ENCODE measurements around the gene ADAM19.

The ADAM19 gene, protein sequence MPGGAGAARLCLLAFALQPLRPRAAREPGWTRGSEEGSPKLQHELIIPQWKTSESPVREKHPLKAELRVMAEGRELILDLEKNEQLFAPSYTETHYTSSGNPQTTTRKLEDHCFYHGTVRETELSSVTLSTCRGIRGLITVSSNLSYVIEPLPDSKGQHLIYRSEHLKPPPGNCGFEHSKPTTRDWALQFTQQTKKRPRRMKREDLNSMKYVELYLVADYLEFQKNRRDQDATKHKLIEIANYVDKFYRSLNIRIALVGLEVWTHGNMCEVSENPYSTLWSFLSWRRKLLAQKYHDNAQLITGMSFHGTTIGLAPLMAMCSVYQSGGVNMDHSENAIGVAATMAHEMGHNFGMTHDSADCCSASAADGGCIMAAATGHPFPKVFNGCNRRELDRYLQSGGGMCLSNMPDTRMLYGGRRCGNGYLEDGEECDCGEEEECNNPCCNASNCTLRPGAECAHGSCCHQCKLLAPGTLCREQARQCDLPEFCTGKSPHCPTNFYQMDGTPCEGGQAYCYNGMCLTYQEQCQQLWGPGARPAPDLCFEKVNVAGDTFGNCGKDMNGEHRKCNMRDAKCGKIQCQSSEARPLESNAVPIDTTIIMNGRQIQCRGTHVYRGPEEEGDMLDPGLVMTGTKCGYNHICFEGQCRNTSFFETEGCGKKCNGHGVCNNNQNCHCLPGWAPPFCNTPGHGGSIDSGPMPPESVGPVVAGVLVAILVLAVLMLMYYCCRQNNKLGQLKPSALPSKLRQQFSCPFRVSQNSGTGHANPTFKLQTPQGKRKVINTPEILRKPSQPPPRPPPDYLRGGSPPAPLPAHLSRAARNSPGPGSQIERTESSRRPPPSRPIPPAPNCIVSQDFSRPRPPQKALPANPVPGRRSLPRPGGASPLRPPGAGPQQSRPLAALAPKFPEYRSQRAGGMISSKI

DNA sequence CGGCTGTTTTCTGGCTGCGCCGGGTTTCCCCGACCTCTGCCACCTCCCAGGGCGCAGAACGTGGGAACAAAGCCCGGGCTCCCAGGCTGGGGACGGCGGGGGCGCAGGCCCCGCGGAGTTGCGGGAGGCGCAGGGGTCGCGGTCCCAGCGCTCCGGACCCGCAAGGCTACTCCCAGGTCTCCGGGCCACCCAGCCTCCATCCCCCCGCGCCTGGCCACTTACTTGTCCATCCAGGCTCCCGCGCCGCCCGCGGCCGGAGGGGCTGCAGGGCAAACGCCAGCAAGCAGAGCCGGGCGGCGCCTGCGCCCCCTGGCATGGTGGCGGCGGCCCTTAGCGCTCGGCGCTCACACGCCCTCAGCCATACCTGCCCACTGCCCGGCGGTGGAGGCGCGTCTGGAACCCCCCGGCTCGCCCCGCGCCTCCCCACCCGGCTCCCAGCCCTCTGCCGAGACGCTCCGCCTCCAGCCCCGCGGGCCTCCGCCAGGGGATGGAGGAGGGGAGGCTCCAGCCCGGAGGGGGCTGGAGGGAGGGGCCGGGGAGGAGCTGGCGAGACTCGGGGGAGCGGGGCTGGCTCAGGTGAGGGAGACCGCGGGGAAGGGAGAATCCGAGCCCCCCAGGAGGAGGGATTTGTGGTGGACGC lies at the start of gene ADAM19:
Gene ADAM19 (minus strand): TSS at position 395 of the 640 bp plus-strand sequence. CDS start 79 bp downstream, at position 316.
- peak; percentile 41 to 46 for DNase-seq (ENCODE audit: low read depth in 1 of 2, low spot score in 1 of 2)

- DNase-seq (ENCODE audit: low read depth in 1 of 2, low spot score in 1 of 2), result no peak
These were observed 48.6 kb upstream of the ADAM19 start for GRCh38 chr5:157624144-157624543.

- DNase-seq (ENCODE audit: low read depth in 1 of 2, low spot score in 1 of 2), result no peak
These were observed 45.2 kb upstream of the ADAM19 start for GRCh38 chr5:157620776-157621175.

GRCh38 chr5:157618191-157618765 lies 42.7 kb upstream of the ADAM19 start:
- DNase-seq (ENCODE audit: low read depth in 1 of 2, low spot score in 1 of 2), result no peak

GRCh38 chr5:157616785-157617184 lies 41.2 kb upstream of the ADAM19 start:
- DNase-seq (ENCODE audit: low read depth in 1 of 2, low spot score in 1 of 2), result no peak

DNA sequence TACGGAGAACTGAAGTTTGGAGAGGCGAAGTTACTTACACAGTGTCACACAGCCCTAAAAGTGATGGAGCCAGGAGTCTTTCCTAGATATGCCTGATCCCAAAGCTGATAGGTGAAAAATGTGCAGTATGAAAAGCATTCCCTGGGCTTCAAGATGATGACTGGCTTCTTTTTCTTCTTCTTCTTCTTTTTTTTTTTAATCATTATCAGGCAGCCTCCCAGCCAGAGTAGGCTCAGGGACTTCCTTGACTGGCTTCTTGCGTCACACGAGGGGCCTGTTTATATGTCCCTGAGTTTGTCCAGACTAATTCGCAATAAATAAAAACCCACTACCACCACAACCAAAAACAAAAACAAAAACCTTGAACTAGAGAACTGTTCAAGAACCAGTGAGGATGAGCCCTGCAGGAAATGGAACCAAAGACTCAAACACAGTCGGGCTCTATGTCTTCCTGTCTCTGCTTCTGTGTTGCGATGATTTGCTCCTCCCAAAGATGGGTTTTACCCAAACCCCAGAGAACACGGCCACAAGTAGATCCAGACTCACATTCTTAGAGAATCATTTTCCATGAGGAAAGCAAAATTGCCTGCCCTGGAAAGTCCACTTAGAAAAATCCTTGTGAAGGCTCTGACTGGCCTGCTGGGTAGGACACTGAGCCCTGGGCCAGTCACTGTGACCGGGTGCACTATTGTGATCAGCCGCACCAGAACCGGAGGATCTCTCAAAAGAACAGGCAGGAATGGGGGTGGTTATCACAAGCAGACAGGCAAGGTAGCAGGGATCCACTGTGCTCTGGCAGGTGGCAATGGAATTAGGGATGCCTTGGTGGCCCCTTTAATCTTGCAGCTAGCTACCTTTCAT lies 38.0 kb upstream of the ADAM19 start:
- DNase-seq (ENCODE audit: low read depth in 1 of 2, low spot score in 1 of 2), result no peak

DNA sequence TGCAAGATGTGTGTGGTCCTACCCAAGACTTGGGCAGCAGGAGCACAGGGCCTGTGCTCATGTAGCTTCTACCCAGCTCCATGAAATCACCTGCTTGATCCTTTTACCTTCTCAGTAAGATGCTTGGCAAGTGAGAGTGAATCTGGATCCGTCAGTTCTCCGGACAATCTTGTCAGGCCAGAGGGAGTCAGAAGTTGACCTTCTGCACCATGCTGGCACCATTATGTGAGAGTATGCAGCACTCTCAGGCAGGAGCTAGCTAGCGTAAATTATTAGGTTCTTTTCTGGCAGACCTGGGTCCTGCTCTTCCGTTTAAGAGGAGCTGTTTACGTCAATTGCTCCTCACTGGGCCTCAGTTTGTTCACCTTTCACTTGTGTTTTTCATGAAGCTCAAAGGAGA lies 37.0 kb upstream of the ADAM19 start:
- DNase-seq (ENCODE audit: low read depth in 1 of 2, low spot score in 1 of 2), result no peak

DNA sequence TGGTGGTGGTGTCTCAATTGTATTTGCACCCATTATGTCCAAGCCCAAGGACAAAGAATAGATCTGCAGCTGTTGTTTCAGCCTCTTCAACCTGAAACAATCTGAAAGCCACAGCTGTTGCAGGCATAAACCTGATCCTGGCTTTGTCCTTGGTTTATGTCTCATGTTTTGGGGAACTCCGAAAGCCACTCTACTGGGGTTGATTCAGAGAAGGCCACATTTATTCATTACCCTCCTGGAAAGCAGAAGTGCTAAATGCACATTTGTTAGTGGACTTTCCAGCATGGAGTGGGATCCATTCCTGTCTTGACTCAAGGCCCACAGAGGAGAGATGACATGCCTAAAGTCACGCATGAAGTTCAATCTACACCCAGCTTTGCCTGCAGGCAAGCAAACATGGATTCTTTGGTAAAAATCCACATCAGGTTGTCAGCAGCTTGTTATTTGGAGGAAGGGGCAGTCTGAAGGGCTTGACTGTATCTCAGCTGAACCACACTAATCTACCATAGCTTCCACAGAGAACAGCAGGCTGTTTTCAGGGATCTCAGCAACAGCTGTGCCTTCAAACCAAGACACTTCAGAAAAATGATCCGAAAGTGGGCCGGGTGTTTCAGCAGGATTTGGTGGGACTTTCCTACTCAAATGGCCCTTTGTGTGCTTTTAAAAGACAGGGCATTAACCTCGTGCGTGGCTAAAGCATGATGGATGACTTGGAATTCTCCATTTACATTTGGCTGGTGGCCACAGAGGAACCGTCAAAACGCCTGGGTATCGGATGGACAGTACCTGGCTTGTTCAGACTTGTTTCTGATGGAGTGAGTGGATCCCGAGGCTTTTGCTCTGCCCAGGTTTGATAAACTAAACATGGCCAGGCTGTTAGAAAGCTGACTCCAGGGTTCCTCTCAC lies 36.2 kb upstream of the ADAM19 start:
- no peak for DNase-seq (ENCODE audit: low read depth in 1 of 2, low spot score in 1 of 2)

DNA sequence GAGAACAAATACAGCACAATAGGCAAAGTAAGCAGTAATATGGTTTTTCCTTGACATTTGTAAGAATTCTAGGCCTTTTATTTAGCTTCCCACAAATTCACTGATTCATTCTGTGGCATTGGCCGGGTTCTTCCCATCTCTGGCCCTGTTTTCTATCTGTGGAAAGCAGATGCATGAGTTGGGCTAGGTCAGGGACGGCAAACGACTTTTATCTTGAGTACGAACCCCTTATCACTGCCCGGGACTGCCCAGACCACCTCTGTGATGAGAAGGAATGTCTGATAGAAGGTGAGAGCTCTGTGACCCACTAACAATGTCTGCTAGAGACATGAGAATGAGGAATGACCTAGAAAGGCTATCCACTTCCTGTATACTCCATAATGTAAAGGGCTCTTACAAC lies 35.4 kb upstream of the ADAM19 start:
- no peak for DNase-seq (ENCODE audit: low read depth in 1 of 2, low spot score in 1 of 2)

GRCh38 chr5:157608972-157609565 lies 33.5 kb upstream of the ADAM19 start:
- DNase-seq (ENCODE audit: low read depth in 1 of 2, low spot score in 1 of 2), result no peak

DNA sequence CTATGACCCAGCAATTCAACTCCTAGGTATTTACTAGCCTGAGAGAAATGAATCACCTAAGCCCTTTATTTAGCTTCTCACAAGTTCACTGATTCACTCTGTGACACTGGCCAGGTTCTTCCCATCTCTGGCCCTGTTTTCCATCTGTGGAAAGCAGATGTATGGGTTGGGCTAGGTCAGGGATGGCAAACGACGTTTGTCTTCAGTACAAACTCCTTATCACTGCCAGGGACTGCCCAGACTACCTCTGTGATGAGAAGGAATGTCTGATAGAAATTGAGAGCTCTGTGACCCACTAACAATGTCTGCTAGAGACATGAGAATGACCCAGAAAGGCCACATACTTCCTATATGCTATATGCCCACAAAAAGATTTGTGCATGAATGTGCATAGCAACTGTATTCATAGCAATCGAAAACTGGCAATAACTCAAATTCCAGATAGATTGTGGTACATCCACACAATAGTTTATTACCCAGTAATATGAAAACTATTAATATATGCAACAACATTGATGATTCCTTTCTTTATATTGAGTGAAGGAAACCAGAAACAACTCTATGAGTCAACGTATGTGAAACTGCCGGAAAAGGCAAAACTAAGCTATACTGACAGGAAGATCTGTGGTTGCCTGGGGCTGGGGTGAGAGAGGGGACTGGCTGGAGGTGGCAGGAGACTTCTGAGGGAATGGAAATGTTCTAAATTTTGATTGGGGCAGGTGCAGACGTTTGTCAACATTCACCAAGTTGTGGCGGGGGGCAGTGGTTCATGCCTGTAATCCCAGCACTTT lies 32.0 kb upstream of the ADAM19 start:
- peak; percentile 26 to 41 for DNase-seq (ENCODE audit: low read depth in 1 of 2, low spot score in 1 of 2)

DNA sequence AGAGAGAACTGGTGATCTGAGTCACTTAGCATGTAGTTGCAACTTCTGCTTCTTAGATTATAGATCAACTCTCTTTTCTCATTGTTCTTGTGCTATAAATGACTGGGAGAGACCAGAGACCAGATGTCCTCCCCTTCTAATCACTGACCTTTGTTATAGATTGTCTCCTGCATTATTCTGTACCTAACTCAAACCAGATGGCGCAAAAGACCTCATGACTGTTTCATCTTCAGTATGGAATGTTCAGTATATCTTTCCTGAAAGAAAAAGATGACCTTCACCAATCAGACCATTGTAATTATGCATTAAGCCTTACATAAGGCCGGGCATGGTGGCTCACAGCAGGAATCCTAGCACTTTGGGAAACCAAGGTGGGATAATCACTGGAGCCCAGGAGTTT lies 30.5 kb upstream of the ADAM19 start:
- DNase-seq (ENCODE audit: low read depth in 1 of 2, low spot score in 1 of 2), result no peak

DNA sequence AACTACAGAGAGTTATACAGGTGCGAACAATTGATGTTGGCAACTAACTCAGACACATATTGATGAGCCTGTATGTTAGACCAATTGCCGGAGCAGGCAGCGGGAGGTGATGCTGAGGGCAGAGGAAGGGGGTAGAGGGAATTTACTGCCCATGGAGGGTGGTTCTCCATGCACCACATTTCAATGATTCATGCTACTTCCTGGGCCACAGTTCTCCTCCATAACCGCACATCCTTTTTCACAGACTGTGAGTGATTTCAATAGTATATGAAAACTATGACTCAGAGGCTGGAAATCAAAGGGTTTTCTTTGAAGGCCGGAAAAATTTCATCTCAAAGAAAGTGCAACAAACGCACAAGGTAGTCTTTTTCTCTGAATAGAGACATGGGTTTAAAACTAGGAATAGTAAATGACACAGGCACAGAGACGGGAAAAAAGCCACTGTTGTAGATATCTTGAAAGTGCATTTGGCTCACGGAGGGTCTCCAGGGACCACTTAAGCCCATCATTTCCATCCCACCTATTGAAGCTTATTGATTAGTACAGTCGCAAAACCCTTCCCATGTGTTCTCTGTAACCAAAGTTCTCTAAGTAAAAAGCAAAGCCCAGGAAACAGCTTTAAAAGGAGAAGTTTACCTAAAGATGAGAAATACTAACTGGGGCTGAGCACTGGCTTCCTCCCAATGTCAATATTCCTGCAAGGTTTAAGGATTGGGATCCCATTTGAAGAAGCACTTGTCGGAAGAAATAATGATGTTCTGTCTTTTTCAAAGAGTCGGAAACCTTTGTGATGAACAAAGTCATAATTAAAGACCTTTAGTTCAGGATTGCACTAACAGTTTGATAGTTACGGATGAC lies 28.0 kb upstream of the ADAM19 start:
- DNase-seq (ENCODE audit: low read depth in 1 of 2, low spot score in 1 of 2), result peak; percentile 25 to 51

DNA sequence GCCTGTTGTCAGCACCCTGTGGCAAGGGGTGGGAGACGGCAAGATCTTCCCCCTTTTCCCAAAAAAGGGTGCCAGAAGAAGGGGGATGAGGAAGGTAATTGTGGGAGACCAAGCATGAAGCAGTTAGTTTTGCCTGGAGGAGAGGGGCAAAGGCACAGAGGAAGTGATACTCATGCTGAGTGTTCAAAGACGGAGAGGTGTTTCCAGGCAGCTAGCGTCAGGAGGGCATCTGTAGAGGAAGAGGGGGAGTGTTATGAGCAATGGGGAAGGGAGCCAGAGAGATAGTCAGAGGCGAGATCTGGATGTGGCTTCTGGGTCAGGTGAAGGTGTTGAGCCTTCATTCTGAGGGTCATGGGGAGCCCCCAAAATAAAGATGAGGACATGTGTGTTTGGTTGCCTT lies 26.9 kb upstream of the ADAM19 start:
- DNase-seq (ENCODE audit: low read depth in 1 of 2, low spot score in 1 of 2), result peak in 1 of 2 donors; percentile 19

- no peak for DNase-seq (ENCODE audit: low read depth in 1 of 2, low spot score in 1 of 2)
These were observed 24.7 kb upstream of the ADAM19 start for GRCh38 chr5:157600252-157600651.

DNA sequence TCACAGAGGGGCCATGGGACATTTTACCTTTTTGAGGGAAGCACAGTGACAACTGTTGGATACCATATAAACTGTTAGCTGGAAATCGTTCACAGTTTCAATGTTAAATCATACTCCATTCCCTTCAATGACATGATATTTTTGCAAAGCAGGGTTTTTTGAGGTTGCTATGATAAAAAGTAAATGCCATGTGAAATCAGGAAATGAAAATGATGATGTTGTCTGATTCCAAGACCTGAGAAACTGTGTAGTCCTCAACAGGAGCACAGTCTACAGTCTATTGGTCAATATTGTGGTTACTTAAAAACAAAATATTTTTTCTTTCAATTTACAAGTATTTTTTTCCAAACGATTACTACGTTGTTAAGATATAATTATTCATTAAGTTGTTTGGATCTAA lies 24.0 kb upstream of the ADAM19 start:
- DNase-seq (ENCODE audit: low read depth in 1 of 2, low spot score in 1 of 2), result no peak

DNA sequence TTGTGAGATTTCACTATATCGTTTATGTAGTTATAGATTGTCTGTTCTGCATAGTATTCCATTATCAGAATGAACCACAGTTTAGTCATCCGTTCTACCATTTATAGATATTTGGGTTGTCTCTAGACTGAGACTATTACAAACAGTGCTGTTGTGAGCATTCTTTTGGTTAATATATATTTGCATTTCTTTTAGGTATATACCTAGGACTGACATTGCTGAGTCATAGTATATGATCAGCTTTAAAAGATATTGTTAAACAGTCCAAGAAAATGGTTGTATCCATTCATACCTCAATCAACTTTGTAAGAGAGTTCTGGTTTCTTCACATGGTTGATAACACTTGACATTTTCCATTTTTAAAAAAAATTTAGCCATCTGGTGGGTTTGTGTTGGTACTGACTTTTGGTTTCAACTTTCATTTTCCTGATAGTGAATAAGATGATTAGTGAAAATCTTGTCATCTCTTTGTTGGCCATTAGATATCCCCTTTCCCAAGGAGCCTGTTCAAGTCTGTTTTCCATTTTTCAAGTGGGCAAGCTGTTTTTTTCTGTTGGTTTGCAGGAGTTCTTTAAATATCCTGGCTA lies 22.9 kb upstream of the ADAM19 start:
- DNase-seq (ENCODE audit: low read depth in 1 of 2, low spot score in 1 of 2), result no peak
